BE2C (cell line): ENCODE measurements around the gene ZBTB1.

ENCODE experiments used
- DNase-seq: peaks from one replicate; pipeline ENCODE4 v3.0.0-alpha.2; 2020
- H3K27me3 ChIP-seq: fragments of 250-450 bp; sonication (Bioruptor Pico); 2 replicates; pipeline ENCODE4 v1.5.1; 2020; ENCODE audit warnings: mild to moderate bottlenecking
- H3K36me3 ChIP-seq: fragments of 250-450 bp; sonication (Bioruptor Pico); 2 replicates; pipeline ENCODE4 v1.5.1; 2020; ENCODE audit warnings: mild to moderate bottlenecking
- H3K4me1 ChIP-seq: fragments of 250-450 bp; sonication (Bioruptor Pico); 2 replicates; pipeline ENCODE4 v1.5.1; 2020
- H3K4me3 ChIP-seq: 2 replicates; pipeline ENCODE4 v1.5.1; 2011; ENCODE audit warnings: low read depth, low read length
- H3K9me3 ChIP-seq: fragments of 250-450 bp; sonication (Bioruptor Pico); 2 replicates; pipeline ENCODE4 v1.5.1; 2020
- TF ChIP-seq, protein P1 (sequence below): IDR thresholded peaks from 2 replicates; pipeline ENCODE4 v1.5.1; 2012; ENCODE audit warnings: mild to moderate bottlenecking, low read depth, low read length

Gene ZBTB1

DNA sequence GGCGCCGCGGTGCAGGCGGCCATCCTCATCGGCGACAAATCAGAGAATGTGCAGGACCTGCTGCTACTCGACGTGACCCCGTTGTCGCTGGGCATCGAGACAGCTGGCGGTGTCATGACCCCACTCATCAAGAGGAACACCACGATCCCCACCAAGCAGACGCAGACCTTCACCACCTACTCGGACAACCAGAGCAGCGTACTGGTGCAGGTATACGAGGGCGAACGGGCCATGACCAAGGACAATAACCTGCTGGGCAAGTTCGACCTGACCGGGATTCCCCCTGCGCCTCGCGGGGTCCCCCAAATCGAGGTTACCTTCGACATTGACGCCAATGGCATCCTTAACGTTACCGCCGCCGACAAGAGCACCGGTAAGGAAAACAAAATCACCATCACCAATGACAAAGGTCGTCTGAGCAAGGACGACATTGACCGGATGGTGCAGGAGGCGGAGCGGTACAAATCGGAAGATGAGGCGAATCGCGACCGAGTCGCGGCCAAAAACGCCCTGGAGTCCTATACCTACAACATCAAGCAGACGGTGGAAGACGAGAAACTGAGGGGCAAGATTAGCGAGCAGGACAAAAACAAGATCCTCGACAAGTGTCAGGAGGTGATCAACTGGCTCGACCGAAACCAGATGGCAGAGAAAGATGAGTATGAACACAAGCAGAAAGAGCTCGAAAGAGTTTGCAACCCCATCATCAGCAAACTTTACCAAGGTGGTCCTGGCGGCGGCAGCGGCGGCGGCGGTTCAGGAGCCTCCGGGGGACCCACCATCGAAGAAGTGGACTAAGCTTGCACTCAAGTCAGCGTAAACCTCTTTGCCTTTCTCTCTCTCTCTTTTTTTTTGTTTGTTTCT, 37.6 kb downstream of the ZBTB1 start:
- Histone ChIP-seq H3K36me3 (no peaks in the 10 kb centered on the region), H3K27me3 (no peaks in the 10 kb centered on the region), H3K4me1 (no peaks in the 10 kb centered on the region), H3K4me3 (no peak overlapping the region), H3K9me3 (peaks cover 8% of the 10 kb centered on the region)
- TF ChIP-seq, protein P1, sequence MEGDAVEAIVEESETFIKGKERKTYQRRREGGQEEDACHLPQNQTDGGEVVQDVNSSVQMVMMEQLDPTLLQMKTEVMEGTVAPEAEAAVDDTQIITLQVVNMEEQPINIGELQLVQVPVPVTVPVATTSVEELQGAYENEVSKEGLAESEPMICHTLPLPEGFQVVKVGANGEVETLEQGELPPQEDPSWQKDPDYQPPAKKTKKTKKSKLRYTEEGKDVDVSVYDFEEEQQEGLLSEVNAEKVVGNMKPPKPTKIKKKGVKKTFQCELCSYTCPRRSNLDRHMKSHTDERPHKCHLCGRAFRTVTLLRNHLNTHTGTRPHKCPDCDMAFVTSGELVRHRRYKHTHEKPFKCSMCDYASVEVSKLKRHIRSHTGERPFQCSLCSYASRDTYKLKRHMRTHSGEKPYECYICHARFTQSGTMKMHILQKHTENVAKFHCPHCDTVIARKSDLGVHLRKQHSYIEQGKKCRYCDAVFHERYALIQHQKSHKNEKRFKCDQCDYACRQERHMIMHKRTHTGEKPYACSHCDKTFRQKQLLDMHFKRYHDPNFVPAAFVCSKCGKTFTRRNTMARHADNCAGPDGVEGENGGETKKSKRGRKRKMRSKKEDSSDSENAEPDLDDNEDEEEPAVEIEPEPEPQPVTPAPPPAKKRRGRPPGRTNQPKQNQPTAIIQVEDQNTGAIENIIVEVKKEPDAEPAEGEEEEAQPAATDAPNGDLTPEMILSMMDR: no peak
- DNase-seq: no peak

DNA sequence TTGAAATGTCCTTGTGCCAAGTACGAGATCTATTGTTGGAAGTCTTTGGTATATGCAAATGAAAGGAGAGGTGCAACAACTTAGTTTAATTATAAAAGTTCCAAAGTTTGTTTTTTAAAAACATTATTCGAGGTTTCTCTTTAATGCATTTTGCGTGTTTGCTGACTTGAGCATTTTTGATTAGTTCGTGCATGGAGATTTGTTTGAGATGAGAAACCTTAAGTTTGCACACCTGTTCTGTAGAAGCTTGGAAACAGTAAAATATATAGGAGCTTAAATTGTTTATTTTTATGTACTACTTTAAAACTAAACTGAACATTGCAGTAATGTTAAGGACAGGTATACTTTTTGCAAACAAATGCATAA, 38.2 kb downstream of the ZBTB1 start:
- Histone ChIP-seq H3K27me3 (no peaks in the 10 kb centered on the region), H3K9me3 (peaks cover 8% of the 10 kb centered on the region), H3K4me1 (no peaks in the 10 kb centered on the region), H3K36me3 (no peaks in the 10 kb centered on the region), H3K4me3 (no peak overlapping the region)
- TF ChIP-seq, protein P1: no peak
- no peak for DNase-seq

DNA sequence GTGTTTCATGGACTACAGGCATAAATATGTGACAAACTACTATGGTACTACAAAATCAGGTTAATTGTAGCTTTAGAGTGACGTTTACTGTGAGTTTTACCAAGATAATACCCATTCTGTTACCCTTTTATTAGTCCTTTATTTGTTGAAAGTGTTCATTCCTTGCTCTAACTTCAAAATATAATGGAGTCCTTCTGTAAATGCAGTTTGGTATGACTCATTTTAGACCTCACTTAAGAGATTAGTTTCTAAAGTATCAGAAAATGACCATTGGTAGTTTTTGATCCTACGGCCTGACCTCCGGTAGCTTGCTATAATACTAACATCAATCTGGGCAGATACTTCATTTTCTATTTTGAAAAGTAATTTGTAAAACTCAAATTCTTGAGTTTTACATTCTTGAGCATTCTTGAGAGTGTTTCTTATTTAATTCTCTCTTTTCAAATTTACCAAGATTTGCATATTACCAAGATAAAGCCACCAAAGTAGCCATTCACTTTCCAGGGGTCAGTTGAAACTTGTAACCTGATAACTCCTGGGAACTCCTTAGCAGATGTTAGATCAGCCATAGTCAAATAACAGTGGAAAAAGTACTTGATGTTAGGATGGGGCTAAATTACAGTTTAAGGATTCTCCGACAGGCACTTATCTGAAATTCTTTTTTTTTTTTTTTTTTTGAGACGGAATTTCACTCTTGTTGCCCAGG, 40.2 kb downstream of the ZBTB1 start:
- TF ChIP-seq, protein P1: no peak
- Histone ChIP-seq H3K4me1 (no peaks in the 10 kb centered on the region), H3K36me3 (no peaks in the 10 kb centered on the region), H3K9me3 (peaks cover 8% of the 10 kb centered on the region), H3K27me3 (no peaks in the 10 kb centered on the region), H3K4me3 (no peak overlapping the region)
- DNase-seq: no peak

DNA sequence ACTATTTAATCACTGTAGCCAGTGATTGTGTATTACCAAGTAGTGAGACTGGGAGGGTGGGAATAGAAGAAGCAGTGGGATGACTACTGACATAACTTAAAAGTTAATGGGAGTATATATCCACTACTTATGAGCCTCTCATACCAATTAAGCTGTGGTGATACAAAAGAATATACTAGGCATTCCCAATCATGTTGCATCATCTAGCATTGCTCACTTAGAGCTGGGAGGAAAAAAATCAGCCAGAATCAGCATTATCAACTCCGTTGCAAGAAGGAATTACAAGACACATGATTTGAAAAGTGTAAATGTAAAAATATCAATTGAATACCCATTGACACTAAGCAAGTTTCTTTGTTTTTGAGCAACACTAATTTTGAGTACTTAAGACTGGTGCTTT, 44.4 kb downstream of the ZBTB1 start:
- Histone ChIP-seq H3K9me3 (no peaks in the 10 kb centered on the region; the same call in 1 of the 2 replicates), H3K36me3 (no peaks in the 10 kb centered on the region), H3K4me3 (no peak overlapping the region), H3K4me1 (no peaks in the 10 kb centered on the region), H3K27me3 (peaks cover 7% of the 10 kb centered on the region; the same call in 1 of the 2 replicates)
- TF ChIP-seq, protein P1: no peak
- DNase-seq: no peak

DNA sequence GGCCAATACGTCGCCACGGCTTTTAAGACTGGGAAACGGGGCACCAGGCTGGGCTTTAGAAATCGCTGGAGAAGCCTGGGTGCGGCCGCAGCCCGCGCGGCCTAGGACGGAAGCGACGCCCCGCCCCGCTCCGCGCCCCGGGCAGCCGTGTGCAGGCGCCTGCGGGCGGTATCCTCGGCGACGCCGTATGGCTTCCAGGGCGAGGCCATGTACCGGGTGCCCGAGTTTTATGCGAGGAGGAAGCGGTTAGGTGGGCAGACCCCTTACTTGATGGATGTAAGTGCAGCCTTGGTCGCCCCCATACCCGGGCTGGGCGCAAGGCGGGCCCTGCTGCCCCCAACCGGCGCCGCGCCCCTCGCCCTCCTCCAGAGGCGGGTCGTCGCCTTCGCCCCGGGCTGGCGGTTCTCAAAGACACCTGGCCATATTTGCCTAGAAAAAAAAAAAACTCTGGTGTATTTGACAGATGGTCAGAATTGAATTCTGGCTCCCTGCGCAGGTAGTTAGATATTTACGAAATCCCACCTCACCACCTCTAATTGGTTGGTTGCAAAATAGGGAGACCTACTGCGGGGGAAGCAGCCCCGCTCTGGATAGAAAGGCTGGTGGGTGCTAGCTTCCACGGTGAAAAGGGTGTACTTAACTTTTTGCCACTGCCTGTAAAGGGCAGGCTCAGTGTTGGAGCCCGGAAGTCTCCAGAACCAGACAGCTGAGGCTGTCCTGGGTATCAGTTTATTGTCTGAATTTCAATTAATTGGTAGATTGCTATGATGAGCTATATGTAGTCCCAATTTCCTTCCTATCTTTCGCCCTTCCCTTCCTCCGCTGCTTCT, 45.4 kb downstream of the ZBTB1 start, which contains the start of gene PPP1R36:
Gene PPP1R36, plus strand, starts transcription at position 171 of the 830 bp plus-strand sequence. Its CDS starts 37 bp downstream, at position 208.
- Histone ChIP-seq H3K4me3 (peak within 1 kb of the TSS; percentile 55), H3K27me3 (peaks cover 7% of the 10 kb centered on the region; the same call in 1 of the 2 replicates), H3K4me1 (no peaks in the 10 kb centered on the region), H3K36me3 (no peaks in the 10 kb centered on the region), H3K9me3 (no peaks in the 10 kb centered on the region; the same call in 1 of the 2 replicates)
- peak; percentile 54 for DNase-seq
- TF ChIP-seq, protein P1: no peak
